K562 (cell line): ENCODE measurements around the gene ODAD3. TPM values are rescaled to one million over a fixed set of nuclear protein-coding genes. Genes with fewer than 3 reads are reported as not detected.

ENCODE experiments used
- MYC ChIP-seq, 2 experiments: fragments of 250-450 bp in 1 of 2; sonication (Bioruptor Pico) in 1 of 2; IDR thresholded peaks; 2 replicates each; pipeline versions ENCODE4 v1.5.1 to v1.6.1; 2012 to 2021; ENCODE audit warnings: low read depth in 2 of 2, borderline replicate concordance in 1 of 2, improper control_type of control experiment in 1 of 2, low read length in 1 of 2, mild to moderate bottlenecking in 1 of 2, moderate library complexity in 1 of 2
- TEAD1 ChIP-seq, 2 experiments: fragments of 450-650 bp in 1 of 2; sonication (generic) in 1 of 2; formaldehyde crosslinking; IDR thresholded peaks; 2 replicates each; pipeline versions ENCODE4 v1.4.0 to v1.8.0; 2020 to 2022; ENCODE audit warnings: mild to moderate bottlenecking in 2 of 2, missing genetic modification reagents in 1 of 2
- polyA plus RNA-seq, 8 experiments: library from polyadenylated mRNA; depleted of rRNA in 4 of 8; stranded (reverse) in 5 of 8; unstranded in 3 of 8; fragments of >200 nt; fragmentation: Nextera tagmentation in 2 of 8; fragmentation: Illumina TruSeq in 1 of 8; extraction: Ambion mirVana in 2 of 8; extraction: Trizol in 1 of 8; gene quantifications; 2 replicates each; pipeline versions ENCODE4 v1.2.1 to v1.2.3, GENCODE V29; 2011 to 2014; ENCODE audit warnings: inconsistent platforms in 1 of 8, missing spikeins in 1 of 8
- total RNA-seq, 7 experiments: library from RNA; depleted of rRNA in 6 of 7; stranded (reverse); fragments of >200 nt in 6 of 7; fragmentation: Illumina TruSeq in 2 of 7; extraction: Trizol in 2 of 7; gene quantifications; 2 replicates each; pipeline versions ENCODE4 v1.2.1 to v1.2.3, GENCODE V29; 2011 to 2021; ENCODE audit warnings: low replicate concordance in 1 of 7
- TF ChIP-seq, protein P1 (sequence below): fragments of 250-450 bp; sonication (Bioruptor Pico); IDR thresholded peaks from 2 replicates; pipeline ENCODE4 v1.4.0; 2020; ENCODE audit warnings: mild to moderate bottlenecking, moderate library complexity
- TF ChIP-seq, protein P2 (sequence below): fragments of 450-650 bp; IDR thresholded peaks from 2 replicates; pipeline ENCODE4 v1.6.1; 2016; ENCODE audit warnings: mild to moderate bottlenecking, moderate library complexity
- TF ChIP-seq, protein P3 (sequence below): fragments of 250-450 bp; sonication (Bioruptor Pico); IDR thresholded peaks from 2 replicates; pipeline ENCODE4 v1.5.0; 2021; ENCODE audit warnings: mild to moderate bottlenecking, moderate library complexity

ODAD3 gene
- total and polyA plus RNA-seq, 9 of the 15 experiments (the other 6 are each of a cell fraction or from before 2014, with no cell fraction given): 0.07 to 0.72 (median 0.14) TPM; not detected in 2

DNA sequence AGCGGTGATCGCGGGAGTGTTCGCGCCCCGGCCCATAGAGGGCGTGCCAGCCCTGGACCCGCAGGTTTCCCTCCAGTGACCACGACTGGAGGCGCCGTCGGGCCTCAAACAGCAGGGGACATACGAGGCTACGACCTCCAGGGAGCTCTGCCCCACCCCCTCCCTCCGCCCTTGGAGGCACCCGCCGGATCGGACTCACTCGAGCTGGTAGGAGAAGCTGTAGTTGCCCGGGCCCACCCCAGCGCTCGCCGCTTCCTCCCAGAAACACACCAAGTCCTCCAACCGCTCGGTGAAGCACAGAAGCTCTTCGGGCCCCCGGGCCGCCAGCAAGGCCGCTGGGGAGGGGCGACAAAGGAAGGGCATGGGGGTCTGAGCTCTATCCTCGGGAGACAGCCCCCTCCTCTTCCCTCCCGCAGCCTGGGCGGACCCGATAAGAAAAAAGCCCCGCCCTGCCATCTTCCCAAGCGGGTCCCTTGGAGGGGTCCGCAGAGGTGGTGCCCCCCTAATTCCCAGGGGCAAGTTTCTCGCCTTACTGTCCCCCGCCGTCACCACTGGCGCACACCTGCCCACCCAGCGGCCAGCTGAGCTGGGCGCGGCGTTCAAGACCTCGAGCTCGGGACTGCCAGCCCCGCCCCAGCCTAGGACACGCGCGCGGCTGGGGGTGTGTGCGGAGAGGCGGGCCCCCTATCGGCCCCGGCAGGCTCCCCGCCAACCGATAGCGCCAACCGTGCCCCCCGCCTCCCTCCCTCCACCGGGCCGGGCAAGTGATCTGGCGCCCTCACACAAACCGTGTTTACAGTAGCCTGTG, 51.8 kb downstream of the ODAD3 start (continued):
- TF ChIP-seq, protein P1, sequence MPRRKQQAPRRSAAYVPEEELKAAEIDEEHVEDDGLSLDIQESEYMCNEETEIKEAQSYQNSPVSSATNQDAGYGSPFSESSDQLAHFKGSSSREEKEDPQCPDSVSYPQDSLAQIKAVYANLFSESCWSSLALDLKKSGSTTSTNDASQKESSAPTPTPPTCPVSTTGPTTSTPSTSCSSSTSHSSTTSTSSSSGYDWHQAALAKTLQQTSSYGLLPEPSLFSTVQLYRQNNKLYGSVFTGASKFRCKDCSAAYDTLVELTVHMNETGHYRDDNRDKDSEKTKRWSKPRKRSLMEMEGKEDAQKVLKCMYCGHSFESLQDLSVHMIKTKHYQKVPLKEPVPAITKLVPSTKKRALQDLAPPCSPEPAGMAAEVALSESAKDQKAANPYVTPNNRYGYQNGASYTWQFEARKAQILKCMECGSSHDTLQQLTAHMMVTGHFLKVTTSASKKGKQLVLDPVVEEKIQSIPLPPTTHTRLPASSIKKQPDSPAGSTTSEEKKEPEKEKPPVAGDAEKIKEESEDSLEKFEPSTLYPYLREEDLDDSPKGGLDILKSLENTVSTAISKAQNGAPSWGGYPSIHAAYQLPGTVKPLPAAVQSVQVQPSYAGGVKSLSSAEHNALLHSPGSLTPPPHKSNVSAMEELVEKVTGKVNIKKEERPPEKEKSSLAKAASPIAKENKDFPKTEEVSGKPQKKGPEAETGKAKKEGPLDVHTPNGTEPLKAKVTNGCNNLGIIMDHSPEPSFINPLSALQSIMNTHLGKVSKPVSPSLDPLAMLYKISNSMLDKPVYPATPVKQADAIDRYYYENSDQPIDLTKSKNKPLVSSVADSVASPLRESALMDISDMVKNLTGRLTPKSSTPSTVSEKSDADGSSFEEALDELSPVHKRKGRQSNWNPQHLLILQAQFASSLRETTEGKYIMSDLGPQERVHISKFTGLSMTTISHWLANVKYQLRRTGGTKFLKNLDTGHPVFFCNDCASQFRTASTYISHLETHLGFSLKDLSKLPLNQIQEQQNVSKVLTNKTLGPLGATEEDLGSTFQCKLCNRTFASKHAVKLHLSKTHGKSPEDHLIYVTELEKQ (CRISPR knock-in tag): no peak
- TF ChIP-seq TEAD1 (CRISPR knock-in tag; IDR thresholded peaks at IDR 0.05) (peak in 1 of 2 experiments; percentile 88; a peak in 2 of 4 replicates), MYC (IDR thresholded peaks at IDR 0.05; ENCODE audit: low read depth, low read length) (peak; percentile 57; the same call in 1 of the 2 replicates), MYC (CRISPR knock-in tag; IDR thresholded peaks at IDR 0.05; ENCODE audit: borderline replicate concordance, low read depth) (0 out of 2 replicates have a peak, but pooled peaks have one; percentile 61)
- TF ChIP-seq, protein P2, sequence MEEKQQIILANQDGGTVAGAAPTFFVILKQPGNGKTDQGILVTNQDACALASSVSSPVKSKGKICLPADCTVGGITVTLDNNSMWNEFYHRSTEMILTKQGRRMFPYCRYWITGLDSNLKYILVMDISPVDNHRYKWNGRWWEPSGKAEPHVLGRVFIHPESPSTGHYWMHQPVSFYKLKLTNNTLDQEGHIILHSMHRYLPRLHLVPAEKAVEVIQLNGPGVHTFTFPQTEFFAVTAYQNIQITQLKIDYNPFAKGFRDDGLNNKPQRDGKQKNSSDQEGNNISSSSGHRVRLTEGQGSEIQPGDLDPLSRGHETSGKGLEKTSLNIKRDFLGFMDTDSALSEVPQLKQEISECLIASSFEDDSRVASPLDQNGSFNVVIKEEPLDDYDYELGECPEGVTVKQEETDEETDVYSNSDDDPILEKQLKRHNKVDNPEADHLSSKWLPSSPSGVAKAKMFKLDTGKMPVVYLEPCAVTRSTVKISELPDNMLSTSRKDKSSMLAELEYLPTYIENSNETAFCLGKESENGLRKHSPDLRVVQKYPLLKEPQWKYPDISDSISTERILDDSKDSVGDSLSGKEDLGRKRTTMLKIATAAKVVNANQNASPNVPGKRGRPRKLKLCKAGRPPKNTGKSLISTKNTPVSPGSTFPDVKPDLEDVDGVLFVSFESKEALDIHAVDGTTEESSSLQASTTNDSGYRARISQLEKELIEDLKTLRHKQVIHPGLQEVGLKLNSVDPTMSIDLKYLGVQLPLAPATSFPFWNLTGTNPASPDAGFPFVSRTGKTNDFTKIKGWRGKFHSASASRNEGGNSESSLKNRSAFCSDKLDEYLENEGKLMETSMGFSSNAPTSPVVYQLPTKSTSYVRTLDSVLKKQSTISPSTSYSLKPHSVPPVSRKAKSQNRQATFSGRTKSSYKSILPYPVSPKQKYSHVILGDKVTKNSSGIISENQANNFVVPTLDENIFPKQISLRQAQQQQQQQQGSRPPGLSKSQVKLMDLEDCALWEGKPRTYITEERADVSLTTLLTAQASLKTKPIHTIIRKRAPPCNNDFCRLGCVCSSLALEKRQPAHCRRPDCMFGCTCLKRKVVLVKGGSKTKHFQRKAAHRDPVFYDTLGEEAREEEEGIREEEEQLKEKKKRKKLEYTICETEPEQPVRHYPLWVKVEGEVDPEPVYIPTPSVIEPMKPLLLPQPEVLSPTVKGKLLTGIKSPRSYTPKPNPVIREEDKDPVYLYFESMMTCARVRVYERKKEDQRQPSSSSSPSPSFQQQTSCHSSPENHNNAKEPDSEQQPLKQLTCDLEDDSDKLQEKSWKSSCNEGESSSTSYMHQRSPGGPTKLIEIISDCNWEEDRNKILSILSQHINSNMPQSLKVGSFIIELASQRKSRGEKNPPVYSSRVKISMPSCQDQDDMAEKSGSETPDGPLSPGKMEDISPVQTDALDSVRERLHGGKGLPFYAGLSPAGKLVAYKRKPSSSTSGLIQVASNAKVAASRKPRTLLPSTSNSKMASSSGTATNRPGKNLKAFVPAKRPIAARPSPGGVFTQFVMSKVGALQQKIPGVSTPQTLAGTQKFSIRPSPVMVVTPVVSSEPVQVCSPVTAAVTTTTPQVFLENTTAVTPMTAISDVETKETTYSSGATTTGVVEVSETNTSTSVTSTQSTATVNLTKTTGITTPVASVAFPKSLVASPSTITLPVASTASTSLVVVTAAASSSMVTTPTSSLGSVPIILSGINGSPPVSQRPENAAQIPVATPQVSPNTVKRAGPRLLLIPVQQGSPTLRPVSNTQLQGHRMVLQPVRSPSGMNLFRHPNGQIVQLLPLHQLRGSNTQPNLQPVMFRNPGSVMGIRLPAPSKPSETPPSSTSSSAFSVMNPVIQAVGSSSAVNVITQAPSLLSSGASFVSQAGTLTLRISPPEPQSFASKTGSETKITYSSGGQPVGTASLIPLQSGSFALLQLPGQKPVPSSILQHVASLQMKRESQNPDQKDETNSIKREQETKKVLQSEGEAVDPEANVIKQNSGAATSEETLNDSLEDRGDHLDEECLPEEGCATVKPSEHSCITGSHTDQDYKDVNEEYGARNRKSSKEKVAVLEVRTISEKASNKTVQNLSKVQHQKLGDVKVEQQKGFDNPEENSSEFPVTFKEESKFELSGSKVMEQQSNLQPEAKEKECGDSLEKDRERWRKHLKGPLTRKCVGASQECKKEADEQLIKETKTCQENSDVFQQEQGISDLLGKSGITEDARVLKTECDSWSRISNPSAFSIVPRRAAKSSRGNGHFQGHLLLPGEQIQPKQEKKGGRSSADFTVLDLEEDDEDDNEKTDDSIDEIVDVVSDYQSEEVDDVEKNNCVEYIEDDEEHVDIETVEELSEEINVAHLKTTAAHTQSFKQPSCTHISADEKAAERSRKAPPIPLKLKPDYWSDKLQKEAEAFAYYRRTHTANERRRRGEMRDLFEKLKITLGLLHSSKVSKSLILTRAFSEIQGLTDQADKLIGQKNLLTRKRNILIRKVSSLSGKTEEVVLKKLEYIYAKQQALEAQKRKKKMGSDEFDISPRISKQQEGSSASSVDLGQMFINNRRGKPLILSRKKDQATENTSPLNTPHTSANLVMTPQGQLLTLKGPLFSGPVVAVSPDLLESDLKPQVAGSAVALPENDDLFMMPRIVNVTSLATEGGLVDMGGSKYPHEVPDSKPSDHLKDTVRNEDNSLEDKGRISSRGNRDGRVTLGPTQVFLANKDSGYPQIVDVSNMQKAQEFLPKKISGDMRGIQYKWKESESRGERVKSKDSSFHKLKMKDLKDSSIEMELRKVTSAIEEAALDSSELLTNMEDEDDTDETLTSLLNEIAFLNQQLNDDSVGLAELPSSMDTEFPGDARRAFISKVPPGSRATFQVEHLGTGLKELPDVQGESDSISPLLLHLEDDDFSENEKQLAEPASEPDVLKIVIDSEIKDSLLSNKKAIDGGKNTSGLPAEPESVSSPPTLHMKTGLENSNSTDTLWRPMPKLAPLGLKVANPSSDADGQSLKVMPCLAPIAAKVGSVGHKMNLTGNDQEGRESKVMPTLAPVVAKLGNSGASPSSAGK: peak; percentile 78
- TF ChIP-seq, protein P3, sequence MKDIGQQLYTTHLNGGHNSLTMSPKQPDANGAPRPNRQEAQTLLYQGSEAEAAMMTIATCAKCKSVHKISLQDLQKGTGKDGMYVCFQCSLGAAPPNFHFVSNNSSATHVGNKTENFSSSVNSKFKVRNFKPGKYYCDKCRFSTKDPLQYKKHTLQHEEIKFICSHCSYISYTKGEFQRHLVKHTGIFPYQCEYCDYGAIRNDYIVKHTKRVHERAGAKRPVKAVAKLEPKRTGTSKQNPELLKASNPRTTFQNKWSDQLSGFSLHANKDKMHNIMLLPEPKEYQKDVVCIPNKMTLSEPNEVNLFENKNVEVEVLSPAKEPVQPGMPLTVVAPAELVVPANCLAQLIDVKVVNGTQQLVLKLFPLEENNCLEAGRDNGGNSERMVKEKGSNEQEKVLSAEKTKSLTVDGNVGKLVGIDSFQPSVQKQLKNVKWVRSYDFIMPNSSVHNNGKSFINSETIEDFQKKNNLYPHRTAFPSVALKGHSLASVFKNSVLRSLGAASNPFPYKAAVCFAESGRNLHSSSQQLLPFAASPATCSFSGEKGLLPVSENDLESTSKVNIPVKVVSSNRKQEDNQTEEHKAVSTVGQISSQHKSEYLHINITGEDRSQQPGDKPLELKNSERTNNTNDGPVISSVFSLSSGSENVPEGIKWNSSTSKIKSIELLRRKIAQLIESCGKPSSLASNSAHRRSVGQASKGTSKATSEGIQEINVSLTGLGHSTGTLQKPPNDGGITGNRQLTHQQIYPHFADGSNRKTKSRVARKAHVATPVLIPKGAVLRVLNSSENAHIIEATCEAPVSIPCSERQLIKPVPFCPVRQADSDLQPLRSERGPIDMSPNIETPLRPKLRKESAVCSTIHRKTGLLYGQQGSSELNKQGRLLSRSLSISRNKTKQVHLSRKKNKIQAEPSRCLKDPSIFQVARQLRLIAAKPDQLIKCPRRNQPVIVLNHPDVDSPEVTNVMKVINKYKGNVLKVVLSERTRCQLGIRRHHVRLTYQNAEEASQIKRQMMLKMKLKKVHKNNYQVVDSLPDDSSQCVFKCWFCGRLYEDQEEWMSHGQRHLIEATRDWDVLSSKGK (CRISPR knock-in tag): no peak
